ENCODE data around the gene OGFR. TPM values are rescaled to one million over a fixed set of nuclear protein-coding genes. Genes with fewer than 3 reads are reported as not detected.
"Not testable (repeated sequence)": the region's sequence is repeated elsewhere in the genome, so short reads cannot be mapped to it uniquely, and the experiment has no call there.

Gene OGFR
- total RNA-seq, 1 donor from 2014 or later = 31.0 TPM

DNA sequence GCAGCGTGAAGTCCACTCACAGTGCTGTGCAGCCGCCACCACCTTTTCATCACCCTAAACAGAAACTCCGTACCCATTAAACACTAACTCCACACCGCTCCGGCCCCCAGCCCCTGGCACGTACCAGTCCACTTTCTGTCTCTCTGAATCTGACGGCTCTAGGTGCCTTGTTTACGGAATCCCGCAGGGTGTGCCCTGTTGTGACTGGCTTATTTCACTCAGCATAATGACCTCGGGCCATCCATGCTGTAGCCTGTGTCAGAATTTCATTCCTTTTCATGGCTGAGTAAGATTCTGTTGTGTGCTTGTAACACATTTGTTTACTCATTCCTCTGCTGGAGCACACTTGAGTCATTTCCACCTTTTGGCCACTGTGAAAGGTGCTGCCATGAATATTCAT, 39.0 kb downstream of the OGFR start:
- Mint-ChIP-seq H3K4me1 (ENCODE audit: low read depth) (no peaks in the 10 kb centered on the region), H3K27me3 (no peaks in the 10 kb centered on the region), H3K27ac (no peak overlapping the region), H3K9me3 (ENCODE audit: low read depth) (no peaks in the 10 kb centered on the region), H3K4me3 (ENCODE audit: low read depth) (no peak overlapping the region), H3K36me3 (ENCODE audit: insufficient read depth) (peaks cover 10% of the 10 kb centered on the region)
- DNase-seq (ENCODE audit: low spot score, unreplicated experiment) = no peak
- TF ChIP-seq, protein P1, sequence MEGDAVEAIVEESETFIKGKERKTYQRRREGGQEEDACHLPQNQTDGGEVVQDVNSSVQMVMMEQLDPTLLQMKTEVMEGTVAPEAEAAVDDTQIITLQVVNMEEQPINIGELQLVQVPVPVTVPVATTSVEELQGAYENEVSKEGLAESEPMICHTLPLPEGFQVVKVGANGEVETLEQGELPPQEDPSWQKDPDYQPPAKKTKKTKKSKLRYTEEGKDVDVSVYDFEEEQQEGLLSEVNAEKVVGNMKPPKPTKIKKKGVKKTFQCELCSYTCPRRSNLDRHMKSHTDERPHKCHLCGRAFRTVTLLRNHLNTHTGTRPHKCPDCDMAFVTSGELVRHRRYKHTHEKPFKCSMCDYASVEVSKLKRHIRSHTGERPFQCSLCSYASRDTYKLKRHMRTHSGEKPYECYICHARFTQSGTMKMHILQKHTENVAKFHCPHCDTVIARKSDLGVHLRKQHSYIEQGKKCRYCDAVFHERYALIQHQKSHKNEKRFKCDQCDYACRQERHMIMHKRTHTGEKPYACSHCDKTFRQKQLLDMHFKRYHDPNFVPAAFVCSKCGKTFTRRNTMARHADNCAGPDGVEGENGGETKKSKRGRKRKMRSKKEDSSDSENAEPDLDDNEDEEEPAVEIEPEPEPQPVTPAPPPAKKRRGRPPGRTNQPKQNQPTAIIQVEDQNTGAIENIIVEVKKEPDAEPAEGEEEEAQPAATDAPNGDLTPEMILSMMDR (IDR thresholded peaks at IDR 0.05; ENCODE audit: unreplicated experiment) = no peak

DNA sequence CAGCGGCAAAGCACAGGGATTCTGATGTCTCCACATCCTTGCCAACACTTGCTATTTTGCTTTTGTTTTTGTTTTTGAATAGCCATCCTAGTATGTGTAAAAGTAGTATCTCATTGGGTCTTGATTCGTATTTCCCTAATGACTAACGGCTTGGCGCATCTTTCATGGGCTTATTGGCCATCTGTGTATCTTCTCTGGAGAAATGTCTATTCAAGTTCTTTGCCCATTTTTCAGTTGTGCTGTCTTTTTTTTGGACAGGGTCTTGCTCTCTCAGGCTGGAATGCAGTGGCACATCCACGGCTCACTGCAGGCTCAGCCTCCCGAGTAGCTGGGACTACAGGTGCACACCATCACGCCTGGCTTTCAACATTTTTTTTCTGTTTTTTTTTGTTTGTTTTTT, 39.5 kb downstream of the OGFR start:
- H3K4me1 Mint-ChIP-seq (ENCODE audit: low read depth) = no peaks in the 10 kb centered on the region
- no peak overlapping the region for H3K27ac Mint-ChIP-seq
- peaks cover 10% of the 10 kb centered on the region for H3K36me3 Mint-ChIP-seq (ENCODE audit: insufficient read depth)
- H3K27me3 Mint-ChIP-seq = no peaks in the 10 kb centered on the region
- DNase-seq (ENCODE audit: low spot score, unreplicated experiment) = no peak
- no peak overlapping the region for H3K4me3 Mint-ChIP-seq (ENCODE audit: low read depth)
- no peaks in the 10 kb centered on the region for H3K9me3 Mint-ChIP-seq (ENCODE audit: low read depth)
- TF ChIP-seq, protein P1 (IDR thresholded peaks at IDR 0.05; ENCODE audit: unreplicated experiment) = no peak

DNA sequence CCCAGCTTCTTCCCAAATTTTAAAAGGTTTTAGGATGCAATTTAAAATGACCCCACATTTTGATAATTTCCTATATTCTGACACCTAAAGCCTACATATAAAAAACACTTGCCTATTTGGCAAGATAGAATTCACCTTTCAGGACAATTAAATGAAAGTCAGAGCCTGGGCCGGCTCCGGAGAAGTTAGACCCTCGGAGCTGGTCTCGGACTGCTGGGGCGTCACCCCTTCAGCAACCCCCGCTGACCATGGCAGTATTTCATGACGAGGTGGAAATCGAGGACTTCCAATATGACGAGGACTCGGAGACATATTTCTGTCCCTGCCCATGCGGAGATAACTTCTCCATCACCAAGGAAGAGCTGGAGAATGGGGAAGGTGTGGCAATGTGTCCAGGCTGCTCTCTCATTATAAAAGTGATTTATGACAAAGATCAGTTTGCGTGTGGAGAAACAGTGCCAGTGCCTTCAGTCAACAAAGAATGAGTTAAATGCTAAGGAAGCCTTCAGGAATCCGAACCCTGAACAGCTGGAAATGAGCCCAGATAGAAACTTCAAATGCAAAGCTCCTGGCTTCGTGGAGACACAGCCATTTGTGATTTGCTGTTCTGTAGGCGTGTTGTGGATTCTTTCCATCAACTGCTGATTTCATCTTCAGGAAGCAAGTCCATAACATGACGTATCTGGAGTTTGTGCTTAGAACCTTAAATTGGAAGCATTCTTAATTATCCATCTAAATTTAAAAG, 41.0 kb downstream of the OGFR start:
- Mint-ChIP-seq H3K36me3 (ENCODE audit: insufficient read depth) (peaks cover 10% of the 10 kb centered on the region), H3K9me3 (ENCODE audit: low read depth) (no peaks in the 10 kb centered on the region), H3K27me3 (no peaks in the 10 kb centered on the region), H3K27ac (no peak overlapping the region), H3K4me1 (ENCODE audit: low read depth) (no peaks in the 10 kb centered on the region), H3K4me3 (ENCODE audit: low read depth) (no peak overlapping the region)
- TF ChIP-seq, protein P1 (IDR thresholded peaks at IDR 0.05; ENCODE audit: unreplicated experiment) = no peak
- DNase-seq (ENCODE audit: low spot score, unreplicated experiment) = no peak

DNA sequence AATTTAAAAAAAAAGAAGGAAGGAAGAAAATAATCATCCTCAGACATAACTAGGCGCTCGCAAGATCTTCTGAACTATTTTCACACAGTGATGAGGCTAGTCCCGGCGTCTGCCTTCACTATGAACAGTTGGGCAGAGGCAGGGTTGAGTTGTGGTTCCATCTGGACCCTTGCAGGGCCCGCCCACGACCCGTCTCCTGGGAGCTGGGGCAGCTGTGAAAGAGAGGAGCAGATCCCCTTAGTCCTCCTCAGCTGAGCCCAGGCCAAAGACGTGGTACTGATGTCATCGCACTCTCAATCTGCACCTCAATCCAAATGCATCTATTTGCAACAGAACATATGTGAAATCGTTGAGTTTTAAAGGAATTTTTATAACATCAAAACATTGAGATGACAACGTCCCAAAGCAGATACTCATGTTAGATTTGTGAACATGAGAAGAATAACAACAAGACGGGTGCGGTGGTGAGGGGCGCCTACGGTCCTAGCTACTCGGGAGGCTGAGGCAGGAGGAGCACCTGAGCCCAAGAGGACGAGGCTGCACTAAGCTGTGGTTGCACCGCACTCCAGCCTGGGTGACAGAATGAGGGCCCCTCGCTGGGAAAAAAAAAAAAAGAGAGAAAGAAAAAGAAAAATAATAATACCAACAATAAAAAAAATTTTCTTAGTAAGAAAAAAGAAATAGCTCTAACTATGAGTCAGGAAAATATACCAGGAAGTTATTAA, 41.7 kb downstream of the OGFR start:
- H3K36me3 Mint-ChIP-seq (ENCODE audit: insufficient read depth) = peaks cover 8% of the 10 kb centered on the region
- H3K4me1 Mint-ChIP-seq (ENCODE audit: low read depth) = no peaks in the 10 kb centered on the region
- TF ChIP-seq, protein P1 (IDR thresholded peaks at IDR 0.05; ENCODE audit: unreplicated experiment) = no peak
- H3K4me3 Mint-ChIP-seq (ENCODE audit: low read depth) = no peak overlapping the region
- no peaks in the 10 kb centered on the region for H3K9me3 Mint-ChIP-seq (ENCODE audit: low read depth)
- H3K27ac Mint-ChIP-seq = no peak overlapping the region
- no peaks in the 10 kb centered on the region for H3K27me3 Mint-ChIP-seq
- no peak for DNase-seq (ENCODE audit: low spot score, unreplicated experiment)

DNA sequence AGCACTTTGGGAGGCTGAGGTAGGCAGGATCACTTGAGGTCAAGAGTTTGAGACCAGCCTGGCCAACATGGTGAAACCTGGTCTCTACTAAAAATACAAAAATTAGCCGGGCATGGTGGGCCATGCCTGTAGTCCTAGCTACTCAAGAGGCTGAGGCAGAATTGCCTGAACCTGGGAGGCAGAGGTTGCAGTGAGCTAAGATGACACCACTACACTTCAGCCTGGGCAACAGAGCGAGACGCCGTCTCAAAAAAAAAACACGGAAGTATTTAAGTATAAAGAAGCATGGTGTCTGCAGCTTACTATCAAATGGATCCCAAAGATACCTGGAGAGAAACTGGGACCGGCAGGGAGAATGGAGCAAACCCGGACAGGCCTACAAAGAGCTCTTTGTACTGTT, 44.3 kb downstream of the OGFR start:
- not testable (repeated sequence) for DNase-seq (ENCODE audit: low spot score, unreplicated experiment); H3K27ac Mint-ChIP-seq; H3K4me3 Mint-ChIP-seq (ENCODE audit: low read depth); H3K27me3 Mint-ChIP-seq; H3K4me1 Mint-ChIP-seq (ENCODE audit: low read depth); H3K9me3 Mint-ChIP-seq (ENCODE audit: low read depth)
- peaks cover 13% of the 10 kb centered on the region for H3K36me3 Mint-ChIP-seq (ENCODE audit: insufficient read depth)

Measured in progenitor cell of endocrine pancreas (in vitro differentiated cells).